ENCODE data around the gene APOO. TPM values are rescaled to one million over a fixed set of nuclear protein-coding genes. Genes with fewer than 3 reads are reported as not detected.

Gene APOO
- total RNA-seq, 1 experiment from 2014 or later = 95.3 TPM

DNA sequence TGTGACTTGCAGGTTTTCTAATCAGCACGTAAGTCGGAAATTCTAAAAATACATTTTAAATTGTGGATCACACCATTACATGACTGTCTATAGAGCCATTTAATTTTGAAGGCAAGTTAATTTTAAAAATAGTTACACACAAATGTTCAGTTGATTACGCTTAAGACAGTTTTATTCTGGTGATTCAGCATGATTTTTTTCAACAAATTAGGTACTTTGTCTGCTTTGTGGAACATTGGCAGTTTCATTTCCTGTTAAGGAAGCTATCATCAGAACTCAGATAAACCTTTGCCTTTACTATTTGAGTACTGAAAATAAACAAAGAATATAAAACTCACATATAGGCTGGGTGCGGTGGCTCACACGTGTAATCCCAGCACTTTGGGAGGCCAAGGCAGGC, 105.3 kb downstream of the APOO start:
- H3K4me1 ChIP-seq (ENCODE audit: insufficient read depth, low read length) = no peaks in the 10 kb centered on the region
- H4K20me1 ChIP-seq (ENCODE audit: control insufficient read depth, insufficient read depth, insufficient read length) = no peaks in the 10 kb centered on the region
- H3K4me1 Mint-ChIP-seq = peaks cover 13% of the 10 kb centered on the region in 2 experiments
- no peaks in the 10 kb centered on the region for H3K27me3 Mint-ChIP-seq (ENCODE audit: low read depth)
- no peak overlapping the region for H3K4me2 ChIP-seq (ENCODE audit: insufficient read depth, insufficient read length, low read length)
- H3K9me3 ChIP-seq (ENCODE audit: control insufficient read depth, low read depth, low read length) = no peaks in the 10 kb centered on the region
- no peak for DNase-seq
- H4K5ac ChIP-seq (ENCODE audit: insufficient read length, low read depth, low read length) = no peak overlapping the region
- H2BK5ac ChIP-seq (ENCODE audit: insufficient read length, low read length) = no peak overlapping the region
- no peak overlapping the region for H2BK15ac ChIP-seq (ENCODE audit: low read depth, low read length)
- H2AK5ac ChIP-seq (ENCODE audit: insufficient read length, low read length) = no peak overlapping the region
- H3K4me3 Mint-ChIP-seq = no peak overlapping the region
- H3K79me1 ChIP-seq (ENCODE audit: insufficient read depth, low read depth, low read length, poor library complexity, severe bottlenecking) = no peaks in the 10 kb centered on the region
- no peak overlapping the region for H2BK12ac ChIP-seq (ENCODE audit: insufficient read length, low read depth, low read length)
- no peak overlapping the region for H3K4ac ChIP-seq (ENCODE audit: low read depth, low read length)
- no CpG with 5 or more reads among the region's 5 CpGs for WGBS (ENCODE audit: extremely low coverage, insufficient read length, low lambda C conversion rate)
- H2BK120ac ChIP-seq (ENCODE audit: low read depth, low read length, poor library complexity, severe bottlenecking) = no peak overlapping the region
- no peaks in the 10 kb centered on the region for H3K9me3 Mint-ChIP-seq
- no peaks in the 10 kb centered on the region for H3K27me3 ChIP-seq (ENCODE audit: insufficient read depth, low read length)
- no peak overlapping the region for H3K56ac ChIP-seq (ENCODE audit: insufficient read length, low read depth, low read length)
- H2BK20ac ChIP-seq (ENCODE audit: low read depth, low read length, poor library complexity, severe bottlenecking) = no peak overlapping the region
- no peak overlapping the region for H3K27ac Mint-ChIP-seq
- no peak overlapping the region for H3K9ac ChIP-seq (ENCODE audit: extremely low read depth, insufficient read length, low read length)
- TF ChIP-seq CTCF (conservative IDR thresholded peaks at IDR 0.05) = no peak
- H3T11ph ChIP-seq (ENCODE audit: low read length) = no peak overlapping the region
- H3K14ac ChIP-seq (ENCODE audit: insufficient read depth, low read length) = no peak overlapping the region
- H3K27ac ChIP-seq (ENCODE audit: insufficient read length, low read depth, low read length) = no peak overlapping the region
- no peak overlapping the region for H4K91ac ChIP-seq (ENCODE audit: insufficient read length, low read depth, low read length)
- H3K36me3 Mint-ChIP-seq (ENCODE audit: insufficient read depth in 1 of 3, low read depth in 3 of 3) = no peaks in the 10 kb centered on the region
- H3K23ac ChIP-seq (ENCODE audit: insufficient read length, low read depth, low read length) = no peak overlapping the region
- no peaks in the 10 kb centered on the region for H3K79me2 ChIP-seq (ENCODE audit: insufficient read depth, low read length)
- H4K8ac ChIP-seq (replicated peaks; ENCODE audit: insufficient read length, low read depth, low read length) = no peak overlapping the region
- H3K18ac ChIP-seq (ENCODE audit: insufficient read length, low read depth, low read length) = no peak overlapping the region
- no peak overlapping the region for H2AFZ ChIP-seq (ENCODE audit: low read length)
- no peaks in the 10 kb centered on the region for H3K23me2 ChIP-seq (ENCODE audit: insufficient read length, low read depth, low read length, poor library complexity, severe bottlenecking)

Data from H9 (cell line).